PC-9 (cell line): ENCODE data around the gene FGF19. TPM values are rescaled to one million over a fixed set of nuclear protein-coding genes. Genes with fewer than 3 reads are reported as not detected.

Source experiments
- BruUV-seq: library from RNA; stranded (reverse); fragments of 400-500 nt; replicated peaks from 2 replicates; lab custom pipeline; 2021; lab: Mats Ljungman, UMichigan
- CTCF ChIA-PET: fragments of 300-600 bp; sonication (Branson Sonifier 250); formaldehyde crosslinking; loops from one replicate; lab custom pipeline; 2022; ENCODE audit warnings: antibody characterized with exemption; lab: Charles Lee
- POLR2A ChIA-PET: fragments of 300-600 bp; sonication (Branson Sonifier 250); formaldehyde crosslinking; loops from one replicate; lab custom pipeline; 2022; ENCODE audit warnings: antibody characterized with exemption; ENCODE audit not compliant: unreplicated experiment; lab: Charles Lee
- DNase-seq, 2 experiments: peaks; one replicate each; pipeline versions ENCODE4 v3.0.0 to v3.0.0-alpha.2; 2015 to 2022; ENCODE audit warnings: mixed read lengths in 1 of 2
- H2AFZ ChIP-seq: fragments of 200-600 bp; sonication (generic); 2 replicates; pipeline ENCODE4 v1.8.1; 2017; ENCODE audit warnings: antibody characterized with exemption
- H3F3A ChIP-seq: fragments of 200-600 bp; sonication (generic); 2 replicates; pipeline ENCODE4 v1.8.1; 2017; ENCODE audit warnings: antibody characterized with exemption, mild to moderate bottlenecking, low read depth; ENCODE audit not compliant: insufficient read depth
- H3K27ac ChIP-seq: fragments of 200-600 bp; sonication (generic); 2 replicates; pipeline ENCODE4 v1.6.1; 2016; ENCODE audit warnings: mixed run types
- H3K27me3 ChIP-seq: fragments of 200-600 bp; sonication (generic); 2 replicates; pipeline ENCODE4 v1.6.1; 2016; ENCODE audit warnings: low read depth, mixed run types; ENCODE audit not compliant: insufficient read depth
- H3K36me3 ChIP-seq: fragments of 200-600 bp; sonication (generic); 2 replicates; pipeline ENCODE4 v1.6.1; 2016; ENCODE audit warnings: low read depth, mixed run types
- H3K4me1 ChIP-seq: fragments of 200-600 bp; sonication (generic); replicated peaks from 2 replicates; pipeline ENCODE4 v1.6.1; 2016; ENCODE audit warnings: mixed run types; ENCODE audit not compliant: insufficient read depth
- H3K4me2 ChIP-seq: fragments of 200-600 bp; sonication (generic); 2 replicates; pipeline ENCODE4 v1.6.1; 2017; ENCODE audit warnings: mixed run types
- H3K4me3 ChIP-seq: fragments of 200-600 bp; sonication (generic); 2 replicates; pipeline ENCODE4 v1.6.1; 2016; ENCODE audit warnings: mixed run types
- H3K79me2 ChIP-seq: fragments of 200-600 bp; sonication (generic); 2 replicates; pipeline ENCODE4 v1.6.1; 2017; ENCODE audit warnings: low read depth, mixed run types
- H3K9me2 ChIP-seq: fragments of 200-600 bp; sonication (generic); 2 replicates; pipeline ENCODE4 v1.8.1; 2017; ENCODE audit warnings: mild to moderate bottlenecking; ENCODE audit not compliant: insufficient read depth
- H3K9me3 ChIP-seq: fragments of 200-600 bp; sonication (generic); 2 replicates; pipeline ENCODE4 v1.8.1; 2016; ENCODE audit warnings: low read depth; ENCODE audit not compliant: insufficient read depth
- H4K20me1 ChIP-seq: fragments of 200-600 bp; sonication (generic); 2 replicates; pipeline ENCODE4 v1.8.1; 2017; ENCODE audit not compliant: insufficient read depth
- EZH2 ChIP-seq: fragments of 200-600 bp; sonication (generic); IDR thresholded peaks from 2 replicates; pipeline ENCODE4 v1.8.0; 2017; ENCODE audit warnings: antibody characterized with exemption, low read depth
- intact Hi-C: fragments of 100-400 bp; cut with micrococcal nuclease; formaldehyde crosslinking; loops from one replicate; pipeline ENCODE4 v1.10.0; 2022; ENCODE audit not compliant: unreplicated experiment
- total RNA-seq: library from RNA; stranded (reverse); gene quantifications from 2 replicates; pipeline ENCODE4 v1.2.3, GENCODE V29; 2021
- TF ChIP-seq, protein P1 (sequence below): fragments of 200-600 bp; sonication (generic); conservative IDR thresholded peaks from 2 replicates; pipeline ENCODE4 v1.6.1; 2017; ENCODE audit warnings: mixed run types, antibody characterized with exemption, mild to moderate bottlenecking, moderate library complexity

The FGF19 gene
- total RNA-seq, 1 experiment from 2014 or later, result 2.0 TPM

DNA sequence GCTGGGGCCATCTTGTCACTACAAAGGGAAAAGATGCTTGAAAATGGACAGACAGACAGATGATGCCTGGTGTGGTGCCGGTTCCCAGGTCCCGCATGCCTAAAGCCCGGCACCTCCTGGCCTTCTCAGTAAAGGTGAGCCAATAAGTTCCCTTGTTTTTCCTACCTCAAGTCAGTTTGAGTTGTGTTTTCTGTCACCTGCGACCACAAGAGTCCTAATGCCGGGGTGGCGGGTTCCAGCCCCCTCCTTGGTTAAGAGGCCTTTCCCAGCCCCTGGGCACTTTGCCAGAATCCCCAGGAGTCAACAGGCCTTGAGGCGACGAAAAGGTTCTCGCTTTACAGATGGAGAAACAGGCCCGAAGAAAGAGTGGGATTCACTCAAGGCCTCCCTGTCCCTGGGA lies 9.0 kb downstream of the FGF19 start:
- ChIA-PET CTCF (no interaction called here), POLR2A (interaction anchor here (0.6 kb wide), 1 partner anchor 686 kb away, joined by 3 read pairs; no protein-coding TSS in a partner anchor)
- Histone ChIP-seq H3K27ac (no peak overlapping the region), H3K9me3 (peaks cover 6% of the 10 kb centered on the region; the same call in 1 of the 2 replicates), H3K79me2 (no peaks in the 10 kb centered on the region), H3F3A (peaks cover 29% of the 10 kb centered on the region), H3K9me2 (no peaks in the 10 kb centered on the region), H3K36me3 (no peaks in the 10 kb centered on the region), H3K4me3 (no peak overlapping the region), H4K20me1 (no peaks in the 10 kb centered on the region), H3K27me3 (no peaks in the 10 kb centered on the region), H3K4me2 (no peak overlapping the region), H3K4me1 (peaks cover 51% of the 10 kb centered on the region), H2AFZ (no peak overlapping the region)
- intact Hi-C loops, result no loop called here
- peak in 1 of 2 experiments; percentile 33 for DNase-seq
- BruUV-seq, result no TSS peak
- TF ChIP-seq, protein P1, sequence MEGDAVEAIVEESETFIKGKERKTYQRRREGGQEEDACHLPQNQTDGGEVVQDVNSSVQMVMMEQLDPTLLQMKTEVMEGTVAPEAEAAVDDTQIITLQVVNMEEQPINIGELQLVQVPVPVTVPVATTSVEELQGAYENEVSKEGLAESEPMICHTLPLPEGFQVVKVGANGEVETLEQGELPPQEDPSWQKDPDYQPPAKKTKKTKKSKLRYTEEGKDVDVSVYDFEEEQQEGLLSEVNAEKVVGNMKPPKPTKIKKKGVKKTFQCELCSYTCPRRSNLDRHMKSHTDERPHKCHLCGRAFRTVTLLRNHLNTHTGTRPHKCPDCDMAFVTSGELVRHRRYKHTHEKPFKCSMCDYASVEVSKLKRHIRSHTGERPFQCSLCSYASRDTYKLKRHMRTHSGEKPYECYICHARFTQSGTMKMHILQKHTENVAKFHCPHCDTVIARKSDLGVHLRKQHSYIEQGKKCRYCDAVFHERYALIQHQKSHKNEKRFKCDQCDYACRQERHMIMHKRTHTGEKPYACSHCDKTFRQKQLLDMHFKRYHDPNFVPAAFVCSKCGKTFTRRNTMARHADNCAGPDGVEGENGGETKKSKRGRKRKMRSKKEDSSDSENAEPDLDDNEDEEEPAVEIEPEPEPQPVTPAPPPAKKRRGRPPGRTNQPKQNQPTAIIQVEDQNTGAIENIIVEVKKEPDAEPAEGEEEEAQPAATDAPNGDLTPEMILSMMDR, result no peak
- TF ChIP-seq EZH2, result no peak

DNA sequence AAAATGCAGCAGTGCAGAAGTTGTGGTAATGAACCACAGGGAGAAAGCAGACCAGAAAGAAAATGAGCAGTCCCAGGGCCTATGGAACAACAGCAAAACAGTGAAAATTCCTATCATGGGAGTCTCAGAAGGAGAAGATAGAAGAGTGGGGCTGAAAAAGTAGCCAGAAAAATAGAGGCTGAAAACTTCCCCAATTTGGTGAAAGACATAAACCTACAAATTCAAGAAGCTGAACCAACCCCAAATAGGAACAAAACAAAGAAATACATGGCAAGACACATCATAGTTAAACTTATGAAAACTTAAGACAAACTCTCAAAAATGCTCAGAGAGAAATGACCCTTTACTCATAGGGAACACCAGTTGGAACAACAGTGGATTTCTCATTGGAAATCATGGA lies 11.4 kb downstream of the FGF19 start:
- Histone ChIP-seq H4K20me1 (no peaks in the 10 kb centered on the region), H3K4me3 (no peak overlapping the region), H3F3A (peaks cover 31% of the 10 kb centered on the region), H2AFZ (no peak overlapping the region), H3K4me2 (no peak overlapping the region), H3K4me1 (peaks cover 68% of the 10 kb centered on the region), H3K9me3 (peaks cover 6% of the 10 kb centered on the region; the same call in 1 of the 2 replicates), H3K27me3 (no peaks in the 10 kb centered on the region), H3K27ac (peak overlapping the region; percentile 98), H3K36me3 (no peaks in the 10 kb centered on the region), H3K9me2 (no peaks in the 10 kb centered on the region), H3K79me2 (no peaks in the 10 kb centered on the region)
- TF ChIP-seq, protein P1, result no peak
- no peak for TF ChIP-seq EZH2
- intact Hi-C loops, result no loop called here
- peak in 1 of 2 experiments; percentile 24 for DNase-seq
- POLR2A ChIA-PET, result interaction anchor here (0.6 kb wide), 1 partner anchor 750 kb away, joined by 5 read pairs; no protein-coding TSS in a partner anchor
- CTCF ChIA-PET, result interaction anchor here (0.6 kb wide), 1 partner anchor 894 kb away, joined by 12 read pairs; no protein-coding TSS in a partner anchor
- BruUV-seq, result no TSS peak

DNA sequence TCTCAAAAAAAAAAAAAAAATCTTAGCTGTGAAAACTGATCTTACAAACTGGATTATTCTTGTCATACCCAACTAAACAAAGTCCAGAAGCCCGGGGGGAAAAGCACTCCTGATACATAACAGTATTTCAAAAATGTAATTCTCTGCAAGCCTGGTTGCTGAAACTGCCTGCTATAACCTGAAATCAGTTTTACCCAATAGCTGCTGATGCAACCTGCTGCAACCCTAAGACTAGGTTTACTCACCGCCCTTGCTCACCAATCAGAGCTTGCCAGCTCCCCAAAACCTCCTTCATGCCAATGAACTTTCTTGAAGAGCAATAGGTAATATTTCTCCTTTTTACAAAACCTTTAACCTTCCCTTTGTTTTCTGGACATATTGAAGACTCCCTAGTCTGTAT lies 12.4 kb downstream of the FGF19 start:
- Histone ChIP-seq H3K79me2 (no peaks in the 10 kb centered on the region), H3K9me2 (no peaks in the 10 kb centered on the region), H2AFZ (no peak overlapping the region), H3K4me3 (0 out of 2 replicates have a peak overlapping the region, but pooled peaks have one; percentile 1), H4K20me1 (no peaks in the 10 kb centered on the region), H3K27ac (peak overlapping the region; percentile 98), H3K36me3 (no peaks in the 10 kb centered on the region), H3K4me2 (peak overlapping the region; percentile 11), H3K4me1 (peaks cover 67% of the 10 kb centered on the region), H3K9me3 (peaks cover 6% of the 10 kb centered on the region; the same call in 1 of the 2 replicates), H3F3A (peaks cover 26% of the 10 kb centered on the region), H3K27me3 (no peaks in the 10 kb centered on the region)
- ChIA-PET CTCF (no interaction called here), POLR2A (interaction anchor here (0.7 kb wide), 1 partner anchor 190 kb away, joined by 3 read pairs; no protein-coding TSS in a partner anchor)
- intact Hi-C loops, result no loop called here
- peak in 1 of 2 experiments; percentile 58 for DNase-seq
- BruUV-seq, result no TSS peak
- TF ChIP-seq, protein P1, result no peak
- no peak for TF ChIP-seq EZH2
